ENCODE results near the gene MUTYH.
A peak's percentile ranks its signal among the peaks of the same experiment; 100 is the strongest.

The MUTYH gene

DNA sequence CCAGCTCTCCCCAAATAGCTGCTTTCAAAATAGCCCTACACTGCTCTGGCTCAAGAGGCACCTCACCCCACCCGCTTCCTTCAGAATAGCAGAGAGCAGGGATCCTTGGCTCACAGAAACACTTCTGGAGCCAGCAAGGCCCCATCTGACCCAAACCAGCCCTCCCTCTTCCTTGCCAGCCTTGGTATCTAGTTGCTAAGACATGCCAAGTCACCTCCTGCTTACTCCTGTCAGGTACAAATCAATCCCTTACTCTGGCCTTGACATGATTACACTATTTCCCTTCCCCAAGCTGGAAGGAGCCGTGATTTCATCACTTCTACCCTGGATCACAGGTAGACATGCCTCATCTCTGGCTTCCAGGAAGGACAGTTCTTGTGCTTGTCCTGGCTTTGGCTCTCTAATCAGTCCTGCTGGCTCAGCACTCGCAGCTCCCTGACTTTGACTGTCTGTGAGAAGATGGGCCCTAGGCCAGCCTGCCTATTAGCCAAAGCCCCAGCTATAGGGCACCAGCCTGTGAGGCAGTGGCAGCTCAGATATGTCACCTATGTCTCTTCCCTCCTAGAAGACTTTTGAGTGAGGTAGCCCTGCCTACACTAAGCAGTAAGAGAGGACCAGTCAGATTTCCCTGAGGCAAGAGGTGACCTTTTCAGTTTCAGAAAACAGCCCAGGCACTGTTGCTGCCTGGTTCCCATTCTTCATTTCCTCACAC lies 8.9 kb upstream of the MUTYH start:
- no peak for DNase-seq (ENCODE audit: low read depth in 2 of 2)

GRCh38 chr1:45348609-45348965 lies 8.3 kb upstream of the MUTYH start:
- DNase-seq (ENCODE audit: low read depth in 2 of 2) = no peak

- DNase-seq (ENCODE audit: low read depth in 2 of 2) = no peak
Observed at GRCh38 chr1:45348020-45348419, 7.8 kb upstream of the MUTYH start.

DNA sequence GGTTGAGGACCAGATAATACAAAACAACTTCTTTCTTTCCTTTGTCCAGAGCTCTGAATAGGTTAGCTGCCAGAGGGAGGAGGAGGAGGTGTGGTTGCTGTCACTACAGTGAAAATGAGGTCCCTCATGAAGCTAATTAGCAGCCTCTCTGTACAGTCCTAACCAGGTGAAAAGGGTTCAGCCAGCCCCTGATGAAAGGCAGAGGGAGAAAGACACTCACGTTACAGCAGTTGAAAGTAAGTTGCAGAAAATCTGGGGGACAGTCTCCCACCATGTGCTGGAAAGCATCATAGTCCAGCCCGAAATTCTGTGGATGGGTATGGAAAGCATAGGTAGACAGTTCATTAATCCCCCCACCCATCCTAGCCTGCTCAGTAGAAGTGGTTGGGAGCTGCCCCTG lies 6.2 kb upstream of the MUTYH start:
- DNase-seq (ENCODE audit: low read depth in 2 of 2) = no peak

GRCh38 chr1:45345014-45345413 lies 4.8 kb upstream of the MUTYH start:
- no peak for DNase-seq (ENCODE audit: low read depth in 2 of 2)

- no peak for DNase-seq (ENCODE audit: low read depth in 2 of 2)
Observed at GRCh38 chr1:45344499-45344898, 4.3 kb upstream of the MUTYH start.

GRCh38 chr1:45340816-45341466 lies 701 bp upstream of the MUTYH start:
- DNase-seq (ENCODE audit: low read depth in 2 of 2) = no peak

GRCh38 chr1:45337630-45338325 lies 2.5 kb downstream of the MUTYH start:
- DNase-seq (ENCODE audit: low read depth in 2 of 2) = no peak

GRCh38 chr1:45335855-45336324 lies 4.3 kb downstream of the MUTYH start:
- DNase-seq (ENCODE audit: low read depth in 2 of 2) = no peak

- DNase-seq (ENCODE audit: low read depth in 2 of 2) = no peak
Observed at GRCh38 chr1:45334308-45335245, 5.7 kb downstream of the MUTYH start.

GRCh38 chr1:45332346-45332720 lies 7.9 kb downstream of the MUTYH start:
- no peak for DNase-seq (ENCODE audit: low read depth in 2 of 2)

DNA sequence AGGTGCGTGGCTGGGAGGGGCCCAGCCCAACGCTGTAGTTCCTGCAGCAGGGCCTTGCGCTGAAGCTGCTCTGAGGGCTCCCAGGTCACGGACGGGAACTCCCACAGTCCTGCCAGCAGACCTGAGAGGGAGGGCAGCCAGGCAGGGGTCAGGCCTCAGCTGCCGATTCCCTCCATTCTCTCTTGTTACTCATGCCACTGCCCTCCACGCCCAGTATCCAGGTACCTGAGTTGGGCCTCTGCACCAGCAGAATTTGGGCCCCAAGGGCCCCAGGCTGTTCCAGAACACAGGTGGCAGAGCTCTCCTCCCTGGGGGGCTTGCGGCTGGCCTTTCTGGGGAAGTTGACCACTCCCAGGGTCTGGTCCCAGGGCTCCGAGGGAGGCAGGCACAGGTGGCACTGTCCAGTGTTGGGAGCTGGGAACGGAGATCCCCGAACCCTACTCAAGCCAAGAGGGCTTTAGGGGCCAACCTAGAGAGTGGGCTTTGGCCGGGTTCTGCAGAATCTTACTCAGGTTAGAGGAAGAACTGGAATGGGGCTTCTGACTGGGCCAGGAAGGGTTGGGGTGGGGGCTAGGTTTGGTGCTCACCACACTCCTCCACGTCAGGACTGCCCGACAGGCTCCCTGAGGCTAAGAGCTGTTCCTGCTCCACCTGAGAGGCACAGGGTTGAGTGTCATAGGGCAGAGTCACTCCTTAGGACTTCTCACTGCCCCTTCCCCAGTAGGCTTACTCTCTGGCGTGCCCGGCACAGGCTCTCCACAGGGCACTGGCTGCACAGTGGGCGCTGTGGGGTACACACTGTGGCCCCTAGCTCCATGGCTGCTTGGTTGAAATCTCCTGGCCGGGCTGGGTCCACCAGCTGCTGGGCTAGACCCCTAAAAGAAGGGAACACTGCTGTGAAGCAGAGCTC lies 8.5 kb downstream of the MUTYH start:
- DNase-seq (ENCODE audit: low read depth in 2 of 2) = no peak

DNA sequence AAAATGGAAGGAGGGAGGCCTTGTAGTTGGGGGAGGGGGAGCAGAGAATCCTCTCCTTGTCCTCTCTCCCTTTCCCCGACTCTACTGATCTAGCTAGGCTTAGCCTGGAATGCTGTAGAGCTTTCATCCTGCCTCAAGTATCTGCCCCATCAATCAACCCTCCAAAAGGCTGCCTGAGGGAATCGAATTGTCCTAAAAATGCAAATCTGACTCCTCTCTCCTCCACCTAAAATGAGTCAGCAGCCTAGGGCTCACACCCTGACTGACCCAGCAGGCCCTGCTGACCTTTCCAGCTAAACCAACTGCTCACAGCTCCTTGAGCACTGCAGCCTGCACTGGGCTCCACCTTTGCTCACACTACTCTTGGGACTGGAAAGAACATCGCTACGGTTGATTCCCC lies 10.8 kb downstream of the MUTYH start:
- no peak for DNase-seq (ENCODE audit: low read depth in 2 of 2)

GRCh38 chr1:45328680-45329079 lies 11.6 kb downstream of the MUTYH start:
- DNase-seq (ENCODE audit: low read depth in 2 of 2) = no peak

GRCh38 chr1:45327644-45328515 lies 12.4 kb downstream of the MUTYH start:
- no peak for DNase-seq (ENCODE audit: low read depth in 2 of 2)

- peak in 1 of 2 donors; percentile 27 for DNase-seq (ENCODE audit: low read depth in 2 of 2)
Observed at GRCh38 chr1:45326627-45327623, 13.3 kb downstream of the MUTYH start, which contains the start of gene HPDL. Gene HPDL, plus strand, starts transcription at chr1:45326895. Its CDS starts 254 bp downstream, at chr1:45327149.

- DNase-seq (ENCODE audit: low read depth in 2 of 2) = no peak
Observed at GRCh38 chr1:45325851-45326506, 14.3 kb downstream of the MUTYH start.

DNA sequence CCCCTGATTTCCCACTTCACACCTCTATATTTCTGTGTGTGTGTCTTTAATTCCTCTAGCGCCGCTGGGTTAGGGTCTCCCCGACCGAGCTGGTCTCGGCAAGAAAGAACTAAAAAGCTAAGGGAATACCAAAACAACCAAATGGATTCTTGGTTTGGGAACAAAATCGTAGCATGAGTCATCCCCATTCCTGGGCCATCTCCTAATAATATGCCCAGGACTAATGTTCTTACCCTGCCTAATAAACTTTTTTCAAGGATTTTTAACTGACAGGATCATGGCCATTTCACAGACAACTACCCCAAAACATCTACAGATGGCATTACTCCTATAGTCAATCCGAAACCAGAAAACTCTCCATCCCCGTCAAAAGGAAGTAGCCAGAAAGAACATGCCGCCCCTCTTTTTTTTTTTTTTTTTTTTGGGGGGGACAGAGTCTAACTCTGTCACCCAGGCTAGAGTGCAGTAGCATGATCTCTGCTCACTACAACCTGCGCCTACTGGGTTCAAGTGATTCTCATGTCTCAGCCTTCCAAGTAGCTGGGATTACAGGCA lies 17.7 kb downstream of the MUTYH start:
- DNase-seq (ENCODE audit: low read depth in 2 of 2) = no peak

All from stimulated activated CD8-positive, alpha-beta memory T cell treated with anti-CD3 and anti-CD28 coated beads, Interleukin-2, amount 100 ng/mL, for 1 hour (primary cell).